Right kidney (tissue), 9 donors: ENCODE data around the gene GP9.
A peak's percentile ranks its signal among the peaks of the same experiment; 100 is the strongest.

Source experiments
- DNase-seq: peaks from one replicate; pipeline ENCODE4 v3.0.0-alpha.2; 2016
- long read RNA-seq, 8 donors: transcript quantifications; one replicate each; lab custom pipeline, GENCODE V29; 2026

GP9 gene
- long read RNA-seq, donor 1, partial matches to known transcripts, result 0 of 1 reads
- long read RNA-seq, donor 1, other reads (novel, unspliced or antisense), result 0 of 1 reads
- long read RNA-seq, donor 2, partial matches to known transcripts, result 0 of 1 reads
- long read RNA-seq, donor 2, other reads (novel, unspliced or antisense), result 0 of 1 reads
- long read RNA-seq, donor 3, result 0 reads
- long read RNA-seq, donor 4, partial matches to known transcripts, result 0 of 1 reads
- long read RNA-seq, donor 4, other reads (novel, unspliced or antisense), result 0 of 1 reads
- long read RNA-seq, donor 5, result 0 reads
- long read RNA-seq, donor 6, result 0 reads
- long read RNA-seq, donor 7, partial matches to known transcripts, result 0 of 1 reads
- long read RNA-seq, donor 7, other reads (novel, unspliced or antisense), result 0 of 1 reads
- long read RNA-seq, donor 8, result 0 reads

GRCh38 chr3:129060276-129061022, at the start of gene GP9:
GP9 (plus strand) TSS chr3:129060779; CDS start chr3:129061740, 961 bp downstream.
- DNase-seq, result no peak

- no peak for DNase-seq
Measured at GRCh38 chr3:129013491-129013891, 47.1 kb upstream of the GP9 start.

GRCh38 chr3:129014148-129014547, 46.4 kb upstream of the GP9 start:
- DNase-seq, result no peak

GRCh38 chr3:129014793-129015345, 45.7 kb upstream of the GP9 start:
- no peak for DNase-seq

- DNase-seq, result no peak
Measured at GRCh38 chr3:129015388-129016105, 45.0 kb upstream of the GP9 start.

GRCh38 chr3:129016356-129016719, 44.2 kb upstream of the GP9 start:
- DNase-seq, result no peak

- DNase-seq, result no peak
Measured at GRCh38 chr3:129016720-129017483, 43.7 kb upstream of the GP9 start.

GRCh38 chr3:129017484-129017899, 43.1 kb upstream of the GP9 start:
- DNase-seq, result no peak

- DNase-seq, result no peak
Measured at GRCh38 chr3:129018271-129018670, 42.3 kb upstream of the GP9 start.

- no peak for DNase-seq
Measured at GRCh38 chr3:129018751-129019150, 41.8 kb upstream of the GP9 start.

GRCh38 chr3:129019266-129019665, 41.3 kb upstream of the GP9 start:
- DNase-seq, result no peak

GRCh38 chr3:129020691-129021090, 39.9 kb upstream of the GP9 start:
- no peak for DNase-seq

GRCh38 chr3:129021140-129021551, 39.4 kb upstream of the GP9 start:
- DNase-seq, result no peak

GRCh38 chr3:129022114-129023007, 38.2 kb upstream of the GP9 start:
- peak; percentile 55 for DNase-seq

- DNase-seq, result no peak
Measured at GRCh38 chr3:129023008-129023358, 37.6 kb upstream of the GP9 start.

- no peak for DNase-seq
Measured at GRCh38 chr3:129023909-129024308, 36.7 kb upstream of the GP9 start.

- no peak for DNase-seq
Measured at GRCh38 chr3:129025108-129025507, 35.5 kb upstream of the GP9 start.

- DNase-seq, result no peak
Measured at GRCh38 chr3:129025691-129026435, 34.7 kb upstream of the GP9 start.

- DNase-seq, result peak; percentile 81
Measured at GRCh38 chr3:129026728-129027543, 33.6 kb upstream of the GP9 start.
